ENCODE measurements around the gene RRP12.

The RRP12 gene

DNA sequence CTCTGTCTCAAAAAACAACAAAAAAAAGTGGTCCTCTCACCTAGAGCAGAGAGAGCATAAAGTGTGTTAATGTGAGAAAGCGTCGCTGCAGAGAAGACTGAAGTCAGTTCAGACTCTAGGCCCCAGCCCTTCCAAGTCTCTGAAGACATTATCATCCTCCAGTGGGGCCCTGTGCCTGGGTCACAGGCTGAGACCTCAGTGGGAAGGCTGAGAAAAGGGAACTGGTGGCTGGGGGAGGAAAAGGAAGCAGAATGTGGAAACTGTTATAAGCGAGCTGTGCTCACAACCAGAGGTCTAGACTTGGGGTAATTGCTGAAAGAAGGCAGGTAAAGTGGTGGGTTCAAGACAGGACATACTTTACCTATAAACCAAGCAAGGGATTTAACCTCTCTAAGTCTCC lies 4.9 kb upstream of the RRP12 start:
- DNase-seq, result no peak

- no peak for DNase-seq
Observed at GRCh38 chr10:97404044-97404443, 2.9 kb upstream of the RRP12 start.

DNA sequence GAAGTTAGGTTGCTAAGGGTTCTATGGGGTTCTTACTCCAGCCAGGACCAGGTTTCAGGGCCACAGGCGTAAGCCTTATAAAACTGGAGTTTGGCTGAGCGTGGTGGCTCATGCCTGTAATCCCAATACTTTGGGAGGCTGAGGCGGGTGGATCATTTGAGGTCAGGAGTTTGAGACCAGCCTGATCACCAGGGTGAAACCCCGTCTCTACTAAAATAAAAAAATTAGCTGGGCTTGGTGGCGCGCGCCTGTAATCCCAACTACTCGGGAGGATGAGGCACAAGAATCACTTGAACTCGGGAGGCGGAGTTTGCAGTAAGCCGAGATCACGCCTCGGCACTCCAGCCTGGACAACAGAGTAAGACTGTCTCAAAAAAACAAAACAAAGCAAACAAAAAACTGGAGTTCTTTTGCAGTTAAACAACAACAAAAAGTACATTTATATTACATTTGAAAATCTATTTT lies 347 bp upstream of the RRP12 start:
- no peak for DNase-seq

DNA sequence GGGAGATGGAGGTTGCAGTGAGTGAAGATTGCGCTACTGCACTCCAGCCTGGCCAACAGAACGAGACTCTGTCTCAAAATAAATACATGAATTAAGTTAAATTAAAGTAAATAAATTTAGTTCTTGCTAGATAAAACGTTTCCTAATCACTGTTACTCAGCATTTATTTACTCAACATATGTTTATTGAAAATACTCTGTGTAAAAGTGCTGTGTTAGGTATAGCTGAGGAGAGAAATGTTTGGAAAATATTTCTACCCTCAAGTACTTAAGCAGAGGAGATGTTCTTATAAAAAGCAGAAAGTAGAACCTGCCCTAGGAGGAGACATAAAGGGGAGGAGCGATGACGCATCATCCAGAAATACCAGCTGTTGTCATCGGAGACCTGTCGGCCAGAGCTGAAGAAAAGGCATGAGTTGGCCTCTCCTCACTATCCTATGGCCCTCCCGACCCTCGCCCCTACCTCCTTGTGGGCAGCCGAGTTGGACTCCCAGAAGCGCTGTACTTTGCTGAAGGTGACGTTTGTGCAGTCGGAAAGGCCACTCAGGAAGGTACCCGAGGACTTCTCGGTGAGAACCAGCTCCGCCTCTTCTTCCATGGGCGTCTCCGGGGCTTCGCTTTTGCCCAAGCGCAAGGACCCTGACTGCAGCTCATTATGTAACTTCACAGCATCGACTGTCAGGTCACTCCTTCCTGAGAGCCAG lies 1.1 kb downstream of the RRP12 start:
- DNase-seq, result no peak

GRCh38 chr10:97396056-97396455 lies 5.1 kb downstream of the RRP12 start:
- no peak for DNase-seq

- DNase-seq, result no peak
Observed at GRCh38 chr10:97393034-97393573, 8.0 kb downstream of the RRP12 start.

- no peak for DNase-seq
Observed at GRCh38 chr10:97390091-97390490, 11.0 kb downstream of the RRP12 start.

DNA sequence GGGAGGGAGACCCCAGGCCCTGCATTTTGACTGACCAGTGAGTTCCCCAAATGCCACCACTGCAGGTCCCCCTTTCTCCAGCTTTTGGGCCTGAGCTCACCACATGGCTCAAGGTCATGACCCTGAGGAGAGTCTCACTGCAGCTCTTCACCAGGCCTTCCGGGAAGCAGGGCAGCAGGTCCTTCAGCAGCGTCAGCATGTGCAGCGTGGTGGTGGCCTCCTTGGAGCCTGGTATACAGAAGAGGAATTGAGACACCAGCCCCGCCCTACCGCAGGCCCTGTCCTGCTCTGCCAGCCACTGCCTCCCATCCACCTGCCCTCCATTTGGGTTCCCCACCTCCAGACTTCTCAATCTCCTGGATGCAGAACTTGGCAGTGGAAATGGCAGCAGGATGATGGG lies 13.0 kb downstream of the RRP12 start:
- DNase-seq, result no peak

- no peak for DNase-seq
Observed at GRCh38 chr10:97385565-97385964, 15.6 kb downstream of the RRP12 start.

- DNase-seq, result no peak
Observed at GRCh38 chr10:97384641-97385040, 16.5 kb downstream of the RRP12 start.

GRCh38 chr10:97384156-97384555 lies 17.0 kb downstream of the RRP12 start:
- DNase-seq, result no peak

- no peak for DNase-seq
Observed at GRCh38 chr10:97383159-97383558, 18.0 kb downstream of the RRP12 start.

DNA sequence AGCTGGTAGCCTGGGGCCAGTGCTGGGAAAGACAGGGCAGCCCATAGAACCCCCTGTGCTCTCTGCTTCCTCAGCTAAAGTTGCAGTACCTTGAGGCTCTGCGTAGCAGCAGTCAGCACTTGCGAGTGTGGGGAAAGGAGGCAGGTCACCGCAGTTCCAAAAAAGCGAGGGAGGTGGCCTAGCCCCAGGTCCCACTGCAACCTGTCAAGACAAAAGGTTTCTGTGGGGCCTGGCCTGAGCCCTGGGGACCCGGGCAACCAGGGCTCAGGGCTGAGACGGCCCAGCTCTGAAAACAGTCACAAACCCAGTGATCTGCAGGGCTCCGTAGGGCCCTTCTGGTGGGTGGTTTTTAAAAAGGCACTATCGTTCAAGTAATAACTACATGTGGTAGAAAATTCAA lies 19.5 kb downstream of the RRP12 start:
- no peak for DNase-seq

- DNase-seq, result no peak
Observed at GRCh38 chr10:97380516-97380915, 20.6 kb downstream of the RRP12 start.

DNA sequence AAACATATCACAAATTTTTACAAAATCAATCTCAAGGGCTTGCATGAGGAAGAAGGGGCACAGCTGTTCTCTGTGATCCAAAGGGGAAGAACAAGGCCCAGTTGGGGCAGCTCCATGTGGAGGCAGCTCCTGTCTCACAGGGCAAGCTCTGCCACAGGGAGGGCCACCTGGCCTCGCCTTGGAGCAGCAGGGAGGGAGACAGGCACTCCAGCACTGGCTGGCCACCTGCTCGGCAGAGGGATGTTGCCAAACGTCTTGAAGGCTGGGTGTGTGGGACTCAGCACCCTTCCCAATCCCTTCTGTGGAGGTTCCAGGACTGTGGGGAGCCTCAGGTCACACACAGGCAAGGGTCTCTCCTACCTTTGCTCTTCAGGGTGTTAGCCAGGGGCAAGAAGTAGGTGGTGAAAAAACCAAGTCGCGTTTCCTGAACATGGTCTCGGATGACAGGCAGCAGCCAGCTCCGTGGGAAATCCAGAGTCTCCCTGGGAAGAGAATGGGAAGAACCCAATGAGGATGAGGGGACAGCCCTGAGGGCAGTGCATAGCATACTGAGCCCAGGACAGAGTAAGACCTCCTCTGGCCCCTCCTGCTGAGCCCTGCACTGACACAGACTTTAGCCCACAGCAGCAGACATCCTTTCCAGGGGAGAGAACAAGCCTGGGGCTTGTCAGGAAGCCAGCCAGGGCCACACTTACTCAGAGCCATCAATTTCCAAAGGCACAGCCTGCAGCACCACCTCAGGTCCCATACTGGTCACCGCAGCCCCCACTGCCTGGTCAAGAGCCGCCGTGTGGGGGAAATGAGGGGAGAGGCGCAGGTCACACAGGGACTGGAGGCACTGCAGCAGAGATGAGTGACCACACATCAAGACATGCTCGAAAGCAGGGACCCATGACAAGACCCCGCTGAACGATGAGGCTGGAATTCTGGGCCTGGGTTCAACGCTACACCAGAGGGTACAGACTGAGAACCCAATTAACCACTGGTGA lies 21.9 kb downstream of the RRP12 start:
- DNase-seq, result no peak

- no peak for DNase-seq
Observed at GRCh38 chr10:97376413-97376812, 24.7 kb downstream of the RRP12 start.

GRCh38 chr10:97373456-97373855 lies 27.7 kb downstream of the RRP12 start:
- DNase-seq, result no peak

GRCh38 chr10:97372233-97372875 lies 28.8 kb downstream of the RRP12 start:
- no peak for DNase-seq

DNA sequence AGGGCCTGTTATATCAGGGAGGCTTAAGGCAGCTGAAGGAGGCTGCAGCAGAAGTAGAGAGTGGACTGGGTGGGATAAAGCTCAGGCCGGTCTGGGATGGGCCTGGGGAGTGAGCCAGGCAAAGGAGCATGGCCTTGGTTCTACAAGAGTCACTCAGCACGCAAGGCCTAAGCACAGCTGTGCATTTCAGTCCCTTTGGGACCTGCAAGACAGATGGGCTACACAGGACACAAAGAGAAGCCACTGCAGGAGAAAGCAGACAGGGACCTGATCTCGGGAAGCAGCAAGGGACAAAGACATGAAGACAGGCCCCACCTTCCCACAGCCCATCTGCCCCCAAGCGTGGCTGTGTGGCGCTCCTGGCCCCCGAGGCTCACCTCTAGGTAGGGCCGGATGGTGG lies 29.4 kb downstream of the RRP12 start:
- no peak for DNase-seq

- no peak for DNase-seq
Observed at GRCh38 chr10:97367126-97367649, 34.0 kb downstream of the RRP12 start.

DNA sequence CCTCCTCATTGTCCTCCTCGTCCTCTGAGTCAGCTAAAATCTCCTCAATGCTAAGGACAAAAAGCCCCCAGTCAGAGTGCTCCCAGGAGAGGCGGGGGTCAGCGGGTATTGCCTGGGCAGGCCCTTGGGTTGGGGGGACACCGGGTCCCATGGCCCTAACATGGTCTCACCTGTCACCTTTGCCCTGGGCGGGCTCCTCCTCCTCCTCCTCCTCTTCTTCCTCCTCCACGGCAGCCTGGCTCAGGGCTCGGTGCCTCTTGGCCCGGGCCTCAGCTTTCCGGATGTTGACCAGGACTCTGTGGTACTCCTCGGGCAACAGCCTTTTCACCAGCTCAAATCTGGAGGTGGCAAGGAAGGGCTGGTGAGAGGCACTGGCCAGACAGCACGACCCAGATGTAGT lies 34.6 kb downstream of the RRP12 start:
- no peak for DNase-seq

GRCh38 chr10:97365761-97366351 lies 35.3 kb downstream of the RRP12 start:
- no peak for DNase-seq

DNA sequence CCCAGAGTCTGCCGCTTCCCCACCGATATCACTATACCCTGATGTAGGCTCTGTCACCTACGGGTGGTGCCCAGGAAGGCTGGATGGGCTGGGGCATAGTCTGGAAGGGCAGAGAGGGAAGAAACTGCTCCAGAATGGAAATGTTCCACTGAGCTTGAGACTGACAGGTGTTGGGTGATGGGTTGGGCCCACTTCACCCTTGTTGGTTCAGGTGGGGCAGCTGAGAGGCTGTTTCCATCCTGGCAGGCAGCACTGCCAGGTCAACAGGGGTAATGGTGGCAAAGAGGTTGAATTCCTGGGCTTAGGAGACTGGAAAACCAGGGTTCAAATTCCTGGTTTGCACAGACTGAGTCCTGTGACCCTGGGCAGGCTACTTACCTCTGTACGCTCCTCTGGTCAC lies 38.1 kb downstream of the RRP12 start:
- no peak for DNase-seq
